HEK293T (cell line): ENCODE measurements around the gene ARL9.

Experiments used
- FOXM1 ChIP-seq: fragments of 450-650 bp; IDR thresholded peaks from 2 replicates; pipeline ENCODE4 v1.6.1; 2017; ENCODE audit warnings: mild to moderate bottlenecking, borderline replicate concordance
- PKNOX1 ChIP-seq: fragments of 450-650 bp; IDR thresholded peaks from 2 replicates; pipeline ENCODE4 v1.6.1; 2016

GRCh38 chr4:56551516-56551915, 45.9 kb downstream of the ARL9 start:
- no peak for TF ChIP-seq FOXM1
- no peak for TF ChIP-seq PKNOX1
